SK-N-SH treated with all-trans-retinoic acid at 6 μM for 48 hours (cell line): ENCODE data around the gene PSPH.

Source experiments
- ARNTL ChIP-seq: fragments of 450-650 bp; formaldehyde crosslinking; IDR thresholded peaks from 2 replicates; pipeline ENCODE4 v1.5.0; 2020; ENCODE audit warnings: low read depth, mild to moderate bottlenecking, moderate library complexity, borderline replicate concordance
- RARB ChIP-seq: fragments of 250-450 bp; sonication (Bioruptor Pico); IDR thresholded peaks from 2 replicates; pipeline ENCODE4 v1.8.0; 2021; ENCODE audit warnings: mild to moderate bottlenecking, moderate library complexity
- TOX ChIP-seq: fragments of 250-450 bp; sonication (Bioruptor Pico); IDR thresholded peaks from 2 replicates; pipeline ENCODE4 v1.8.0; 2021; ENCODE audit warnings: mild to moderate bottlenecking, moderate library complexity, borderline replicate concordance

DNA sequence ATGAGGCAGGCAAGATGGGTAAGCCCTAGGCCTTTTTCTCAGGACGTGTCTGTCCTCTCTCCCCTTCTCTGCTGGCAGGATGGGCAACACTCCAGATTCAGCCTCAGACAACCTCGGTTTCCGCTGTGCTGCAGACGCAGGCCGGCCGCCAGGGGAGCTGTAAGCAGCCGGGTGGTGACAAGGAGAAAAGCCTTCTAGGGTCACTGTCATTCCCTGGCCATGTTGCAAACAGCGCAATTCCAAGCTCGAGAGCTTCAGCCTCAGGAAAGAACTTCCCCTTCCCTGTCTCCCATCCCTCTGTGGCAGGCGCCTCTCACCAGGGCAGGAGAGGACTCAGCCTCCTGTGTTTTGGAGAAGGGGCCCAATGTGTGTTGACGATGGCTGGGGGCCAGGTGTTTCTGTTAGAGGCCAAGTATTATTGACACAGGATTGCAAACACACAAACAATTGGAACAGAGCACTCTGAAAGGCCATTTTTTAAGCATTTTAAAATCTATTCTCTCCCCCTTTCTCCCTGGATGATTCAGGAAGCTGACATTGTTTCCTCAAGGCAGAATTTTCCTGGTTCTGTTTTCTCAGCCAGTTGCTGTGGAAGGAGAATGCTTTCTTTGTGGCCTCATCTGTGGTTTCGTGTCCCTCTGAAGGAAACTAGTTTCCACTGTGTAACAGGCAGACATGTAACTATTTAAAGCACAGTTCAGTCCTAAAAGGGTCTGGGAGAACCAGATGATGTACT lies 28.4 kb upstream of the PSPH start:
- no peak for TF ChIP-seq TOX (CRISPR knock-in tag)
- TF ChIP-seq RARB (CRISPR knock-in tag), result no peak
- TF ChIP-seq ARNTL (CRISPR knock-in tag), result no peak
